H1 (cell line): ENCODE results near the gene VARS2. TPM values are rescaled to one million over a fixed set of nuclear protein-coding genes. Genes with fewer than 3 reads are reported as not detected.

Experiments used
- CTCF ChIA-PET: fragments of 300-600 bp; sonication (Branson Sonifier 250); formaldehyde crosslinking; loops from one replicate; lab custom pipeline; 2021; ENCODE audit not compliant: partially characterized antibody; lab: Charles Lee
- POLR2A ChIA-PET: fragments of 300-600 bp; sonication (Branson Sonifier 250); formaldehyde crosslinking; loops from one replicate; lab custom pipeline; 2021; ENCODE audit warnings: inconsistent platforms; ENCODE audit not compliant: partially characterized antibody; lab: Charles Lee
- DNase-seq, 2 experiments: peaks; one replicate each; pipeline versions ENCODE4 v3.0.0 to v3.0.0-alpha.2; 2010 to 2022; ENCODE audit warnings: low spot score in 2 of 2, low read depth in 1 of 2, mixed read lengths in 1 of 2
- FAIRE-seq: peaks from 2 replicates; lab custom pipeline; 2011; peaks lifted over from hg19 to GRCh38; lab: Jason Lieb, UNC
- H2AFZ ChIP-seq: 2 replicates; pipeline ENCODE4 v1.8.1; 2012; ENCODE audit warnings: low read length, inconsistent platforms
- H2AK5ac ChIP-seq: 2 replicates; pipeline ENCODE4 v1.6.1; 2013; ENCODE audit warnings: low read depth, low read length
- H2BK120ac ChIP-seq: replicated peaks from 2 replicates; pipeline ENCODE3; 2013; ENCODE audit warnings: low read depth, low read length, inconsistent platforms
- H2BK12ac ChIP-seq: 2 replicates; pipeline ENCODE4 v1.6.1; 2013; ENCODE audit warnings: low read depth, low read length
- H2BK15ac ChIP-seq: 2 replicates; pipeline ENCODE4 v1.6.1; 2013; ENCODE audit warnings: low read length
- H2BK20ac ChIP-seq: 2 replicates; pipeline ENCODE4 v1.6.1; 2013; ENCODE audit warnings: low read length
- H2BK5ac ChIP-seq: 2 replicates; pipeline ENCODE4 v1.6.1; 2013; ENCODE audit warnings: low read depth, low read length
- H3K14ac ChIP-seq: 2 replicates; pipeline ENCODE4 v1.6.1; 2013; ENCODE audit warnings: inconsistent platforms; ENCODE audit not compliant: insufficient read length
- H3K18ac ChIP-seq: 2 replicates; pipeline ENCODE4 v1.6.1; 2013; ENCODE audit warnings: low read length; ENCODE audit errors: extremely low read depth
- H3K23ac ChIP-seq: 2 replicates; pipeline ENCODE4 v1.6.1; 2013; ENCODE audit warnings: inconsistent platforms; ENCODE audit not compliant: insufficient read length
- H3K23me2 ChIP-seq: 2 replicates; pipeline ENCODE4 v1.6.1; 2013; ENCODE audit warnings: low read depth, low read length
- H3K27ac ChIP-seq: 2 replicates; pipeline ENCODE4 v1.6.1; 2011; ENCODE audit warnings: low read depth, low read length, inconsistent platforms
- H3K27me3 ChIP-seq, 4 experiments: replicated peaks in 1 of 4; 1 replicate in 1 of 4; 2 replicates in 3 of 4; pipeline versions ENCODE4 v1.6.1 to v1.8.1; 2011 to 2013; ENCODE audit warnings: low read length in 3 of 4, mild to moderate bottlenecking in 3 of 4, inconsistent platforms in 2 of 4, mixed read lengths in 2 of 4, moderate library complexity in 1 of 4; ENCODE audit not compliant: control insufficient read depth in 3 of 4, insufficient read depth in 3 of 4; ENCODE audit errors: extremely low read depth in 1 of 4
- H3K36me3 ChIP-seq, 4 experiments: 2 replicates each; pipeline versions ENCODE4 v1.6.1 to v1.8.1; 2011 to 2013; ENCODE audit warnings: mild to moderate bottlenecking in 4 of 4, low read length in 3 of 4, moderate library complexity in 2 of 4, control low read depth in 1 of 4, inconsistent platforms in 1 of 4; ENCODE audit not compliant: insufficient read depth in 4 of 4, control insufficient read depth in 2 of 4
- H3K4ac ChIP-seq: replicated peaks from 2 replicates; pipeline ENCODE3; 2013; ENCODE audit warnings: low read length, low read depth, mixed read lengths, inconsistent platforms; ENCODE audit not compliant: insufficient read length
- H3K4me1 ChIP-seq, 4 experiments: replicated peaks in 1 of 4; 1 replicate in 1 of 4; 2 replicates in 3 of 4; pipeline versions ENCODE4 v1.6.1 to v1.8.1; 2011 to 2013; ENCODE audit warnings: low read length in 3 of 4, inconsistent platforms in 2 of 4, mixed read lengths in 1 of 4; ENCODE audit not compliant: insufficient read depth in 4 of 4, control insufficient read depth in 3 of 4
- H3K4me2 ChIP-seq, 2 experiments: 2 replicates each; pipeline versions ENCODE4 v1.6.1 to v1.8.1; 2011 to 2013; ENCODE audit warnings: low read depth in 2 of 2, low read length in 2 of 2, control low read depth in 1 of 2, inconsistent platforms in 1 of 2, mild to moderate bottlenecking in 1 of 2; ENCODE audit not compliant: insufficient read depth in 1 of 2
- H3K4me3 ChIP-seq, 4 experiments: fragments of 200-600, 300-600 bp in 1 of 4; sonication (generic), shearing (Covaris generic), sonication (Bioruptor Twin) in 1 of 4; 2 replicates each; pipeline versions ENCODE4 v1.5.1 to v1.8.1; 2011 to 2016; ENCODE audit warnings: low read length in 4 of 4, low read depth in 3 of 4, control low read depth in 2 of 4, inconsistent platforms in 2 of 4, mild to moderate bottlenecking in 2 of 4, mixed read lengths in 1 of 4, moderate library complexity in 1 of 4; ENCODE audit not compliant: insufficient read depth in 2 of 4; ENCODE audit errors: extremely low read depth in 1 of 4
- H3K56ac ChIP-seq: replicated peaks from 2 replicates; pipeline ENCODE3; 2013; ENCODE audit warnings: low read depth, mild to moderate bottlenecking, mixed read lengths, low read length, inconsistent platforms; ENCODE audit not compliant: insufficient read length
- H3K79me1 ChIP-seq: 2 replicates; pipeline ENCODE4 v1.6.1; 2013; ENCODE audit warnings: low read depth, low read length, control low read depth
- H3K79me2 ChIP-seq, 2 experiments: 2 replicates each; pipeline versions ENCODE4 v1.6.1 to v1.8.1; 2012 to 2013; ENCODE audit warnings: low read length in 2 of 2, mild to moderate bottlenecking in 2 of 2, inconsistent platforms in 1 of 2; ENCODE audit not compliant: insufficient read depth in 2 of 2, control insufficient read depth in 1 of 2
- H3K9ac ChIP-seq, 4 experiments: replicated peaks in 1 of 4; 1 replicate in 1 of 4; 2 replicates in 3 of 4; pipeline versions ENCODE4 v1.6.1 to v1.8.1; 2011 to 2013; ENCODE audit warnings: low read depth in 3 of 4, low read length in 3 of 4, control low read depth in 2 of 4, mild to moderate bottlenecking in 2 of 4, moderate library complexity in 2 of 4, inconsistent platforms in 1 of 4; ENCODE audit errors: extremely low read depth in 1 of 4
- H3K9me3 ChIP-seq, 2 experiments: 2 replicates each; pipeline versions ENCODE4 v1.6.1 to v1.8.1; 2012 to 2013; ENCODE audit warnings: mild to moderate bottlenecking in 2 of 2, moderate library complexity in 2 of 2, control low read depth in 1 of 2, inconsistent platforms in 1 of 2, low read depth in 1 of 2, low read length in 1 of 2, mixed read lengths in 1 of 2; ENCODE audit not compliant: insufficient read depth in 2 of 2
- H4K20me1 ChIP-seq, 2 experiments: replicated peaks in 1 of 2; 2 replicates each; pipeline versions ENCODE3 to v1.8.1; 2011 to 2013; ENCODE audit warnings: inconsistent platforms in 2 of 2, low read length in 2 of 2, mild to moderate bottlenecking in 1 of 2; ENCODE audit not compliant: insufficient read depth in 2 of 2, control insufficient read depth in 1 of 2
- H4K5ac ChIP-seq: 2 replicates; pipeline ENCODE4 v1.6.1; 2013; ENCODE audit warnings: low read length, low read depth, mixed read lengths, inconsistent platforms; ENCODE audit not compliant: insufficient read length
- H4K8ac ChIP-seq: 2 replicates; pipeline ENCODE4 v1.8.0; 2013; ENCODE audit warnings: mild to moderate bottlenecking, moderate library complexity, low read length, inconsistent platforms; ENCODE audit not compliant: insufficient read depth; ENCODE audit errors: extremely low read depth
- H4K91ac ChIP-seq: replicated peaks from 2 replicates; pipeline ENCODE3; 2013; ENCODE audit warnings: low read length, mixed read lengths, inconsistent platforms; ENCODE audit not compliant: insufficient read length
- WGBS, 2 experiments: shearing (Covaris generic) in 1 of 2; methylation state at CpG; one replicate each; pipeline versions ENCODE4 v1.1.6 to v1.1.7; 2013 to 2015; ENCODE audit warnings: low lambda C conversion rate in 2 of 2, mixed read lengths in 2 of 2, inconsistent platforms in 1 of 2, low coverage in 1 of 2, missing lambda C conversion rate in 1 of 2; ENCODE audit not compliant: insufficient replicate concordance in 2 of 2, insufficient coverage in 1 of 2, insufficient read length in 1 of 2; ENCODE audit errors: extremely low coverage in 1 of 2, missing lambda C conversion rate in 1 of 2; 5-methylcytosine and 5-hydroxymethylcytosine counted together
- polyA plus RNA-seq, 7 experiments: library from polyadenylated mRNA; depleted of rRNA in 3 of 7; stranded (reverse) in 5 of 7; unstranded in 2 of 7; fragments of >200 nt in 5 of 7; fragments of 200-250 nt in 2 of 7; gene quantifications; 1 replicate in 5 of 7; 2 replicates in 1 of 7; 4 replicates in 1 of 7; pipeline versions ENCODE4 v1.2.1 to v1.2.3, GENCODE V29; 2011 to 2013; ENCODE audit warnings: missing spikeins in 2 of 7, mixed read lengths in 2 of 7
- total RNA-seq: library from RNA; stranded (reverse); fragmentation: NEBNext Ultra II Directional; extraction: Animal tissue kit (Norgen Biotek cat#: 25700); gene quantifications from 2 replicates; pipeline ENCODE4 v1.2.1, GENCODE V29; 2021
- TF ChIP-seq, protein P1 (sequence below): IDR thresholded peaks from 2 replicates; pipeline ENCODE4 v1.6.1; 2012; ENCODE audit warnings: low read length, inconsistent platforms
- TF ChIP-seq, protein P2 (sequence below): IDR thresholded peaks from 2 replicates; pipeline ENCODE4 v1.6.1; 2011; ENCODE audit warnings: low read length, improper control_type of control experiment

The VARS2 gene
- total and polyA plus RNA-seq, 2 of the 8 experiments (the other 6 are each of a cell fraction or from before 2014, with no cell fraction given): 26.8 to 47.7 TPM

DNA sequence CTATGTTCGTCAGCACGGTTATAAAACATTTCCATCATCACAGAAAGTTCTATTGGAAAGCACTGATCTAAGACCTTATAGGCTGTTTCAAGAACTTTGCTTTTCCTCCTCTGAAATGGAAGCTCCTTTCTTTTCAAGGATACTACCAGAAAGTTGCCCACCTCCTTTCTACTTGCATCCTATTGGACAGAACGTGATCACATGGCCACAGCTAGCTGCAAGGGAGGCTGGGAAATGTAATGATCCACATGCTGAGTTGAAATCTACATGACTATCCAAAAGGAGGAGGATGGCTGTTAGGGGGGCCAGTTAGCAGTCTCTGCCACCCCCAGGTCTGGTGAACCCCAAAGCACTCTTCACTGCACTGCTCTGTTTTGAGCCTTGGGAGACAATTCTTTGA lies 14.6 kb downstream of the VARS2 start:
- Histone ChIP-seq H3K23ac (no peak overlapping the region), H2BK120ac (no peak overlapping the region), H3K4me1 (0 out of 7 replicates have a peak, but pooled peaks cover 0 to 3% (median 0%) of the 10 kb centered on the region in 4 experiments), H3K4ac (no peak overlapping the region), H2BK12ac (no peak overlapping the region), H3K9me3 (peaks cover 0 to 6% of the 10 kb centered on the region in 2 experiments; a peak in 2 of 4 replicates), H4K91ac (no peak overlapping the region), H3K79me1 (no peaks in the 10 kb centered on the region), H4K8ac (no peak overlapping the region), H3K56ac (no peak overlapping the region), H2BK15ac (no peak overlapping the region), H3K18ac (no peak overlapping the region), H3K36me3 (peaks cover 0 to 18% (median 11%) of the 10 kb centered on the region in 4 experiments; a peak in 5 of 8 replicates), H3K14ac (no peak overlapping the region), H4K20me1 (no peaks in the 10 kb centered on the region), H3K4me3 (no peak overlapping the region), H4K5ac (no peak overlapping the region), H2BK20ac (no peak overlapping the region), H2BK5ac (no peak overlapping the region), H2AFZ (no peak overlapping the region), H2AK5ac (no peak overlapping the region), H3K27ac (no peak overlapping the region), H3K79me2 (no peaks in the 10 kb centered on the region), H3K4me2 (no peak overlapping the region), H3K9ac (no peak overlapping the region), H3K23me2 (0 out of 2 replicates have a peak, but pooled peaks cover 4% of the 10 kb centered on the region), H3K27me3 (no peaks in the 10 kb centered on the region)
- CTCF ChIA-PET: interaction anchor here (1.1 to 4.2 kb wide), 7 partner anchors 8 to 151 kb away, joined by 3 to 18 read pairs (median 6); no protein-coding TSS in a partner anchor
- POLR2A ChIA-PET: interaction anchor here (0.9 to 2.1 kb wide), 2 partner anchors 12 to 46 kb away, joined by 4 to 8 read pairs; partner anchors contain the start of gene MUCL3
- DNase-seq (no peak), FAIRE-seq (no peak)
- 91% methylated on average over 3 of the region's 3 CpGs; no CpG with 5 or more reads in 1 of the 2 experiments for WGBS, 2 experiments
- TF ChIP-seq, protein P1, sequence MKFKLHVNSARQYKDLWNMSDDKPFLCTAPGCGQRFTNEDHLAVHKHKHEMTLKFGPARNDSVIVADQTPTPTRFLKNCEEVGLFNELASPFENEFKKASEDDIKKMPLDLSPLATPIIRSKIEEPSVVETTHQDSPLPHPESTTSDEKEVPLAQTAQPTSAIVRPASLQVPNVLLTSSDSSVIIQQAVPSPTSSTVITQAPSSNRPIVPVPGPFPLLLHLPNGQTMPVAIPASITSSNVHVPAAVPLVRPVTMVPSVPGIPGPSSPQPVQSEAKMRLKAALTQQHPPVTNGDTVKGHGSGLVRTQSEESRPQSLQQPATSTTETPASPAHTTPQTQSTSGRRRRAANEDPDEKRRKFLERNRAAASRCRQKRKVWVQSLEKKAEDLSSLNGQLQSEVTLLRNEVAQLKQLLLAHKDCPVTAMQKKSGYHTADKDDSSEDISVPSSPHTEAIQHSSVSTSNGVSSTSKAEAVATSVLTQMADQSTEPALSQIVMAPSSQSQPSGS: no peak
- TF ChIP-seq, protein P2, sequence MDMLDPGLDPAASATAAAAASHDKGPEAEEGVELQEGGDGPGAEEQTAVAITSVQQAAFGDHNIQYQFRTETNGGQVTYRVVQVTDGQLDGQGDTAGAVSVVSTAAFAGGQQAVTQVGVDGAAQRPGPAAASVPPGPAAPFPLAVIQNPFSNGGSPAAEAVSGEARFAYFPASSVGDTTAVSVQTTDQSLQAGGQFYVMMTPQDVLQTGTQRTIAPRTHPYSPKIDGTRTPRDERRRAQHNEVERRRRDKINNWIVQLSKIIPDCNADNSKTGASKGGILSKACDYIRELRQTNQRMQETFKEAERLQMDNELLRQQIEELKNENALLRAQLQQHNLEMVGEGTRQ: 0 out of 2 replicates have a peak, but pooled peaks have one; percentile 13
